Adrenal gland (tissue), 12 donors: ENCODE results near the gene BRPF1. TPM values are rescaled to one million over a fixed set of nuclear protein-coding genes. Genes with fewer than 3 reads are reported as not detected.

Experiments used
- DNase-seq, 7 donors: peaks; one replicate each; pipeline ENCODE4 v3.0.0-alpha.2; 2019 to 2020
- H3K27ac ChIP-seq, 5 donors: fragments of 200-600 bp; sonication (generic) in 4 of 5; 1 replicate in 3 of 5; 2 replicates in 2 of 5; pipeline versions ENCODE4 v1.5.1 to v1.8.0; 2016 to 2020; ENCODE audit warnings: mild to moderate bottlenecking in 1 of 5
- H3K27me3 ChIP-seq: fragments of 200-600 bp; 2 replicates; pipeline ENCODE4 v1.8.0; 2021
- H3K36me3 ChIP-seq, 2 donors: fragments of 200-600 bp; replicated peaks in 1 of 2; 1 replicate in 1 of 2; 2 replicates in 1 of 2; pipeline versions ENCODE4 v1.5.1 to v1.8.0; 2018 to 2022
- H3K4me1 ChIP-seq, 2 donors: fragments of 200-600 bp; replicated peaks in 1 of 2; 1 replicate in 1 of 2; 2 replicates in 1 of 2; pipeline versions ENCODE4 v1.5.1 to v1.8.0; 2018 to 2021
- H3K4me3 ChIP-seq, 4 donors: fragments of 200-600 bp; sonication (generic) in 3 of 4; one replicate each; pipeline ENCODE4 v1.5.1; 2016 to 2018
- H3K9me3 ChIP-seq, 3 donors: fragments of 200-600 bp; sonication (generic) in 1 of 3; replicated peaks in 1 of 3; 1 replicate in 2 of 3; 2 replicates in 1 of 3; pipeline versions ENCODE4 v1.5.1 to v1.8.0; 2016 to 2021
- CTCF ChIP-seq, 6 experiments: fragments of 450-650 bp in 4 of 6; fragments of 200-600 bp in 2 of 6; sonication (generic) in 1 of 6; IDR thresholded peaks; 1 replicate in 5 of 6; 2 replicates in 1 of 6; pipeline versions ENCODE4 v1.5.1 to v1.8.0; 2016 to 2021; ENCODE audit warnings: antibody characterized with exemption in 6 of 6, mild to moderate bottlenecking in 2 of 6, moderate library complexity in 1 of 6
- POLR2A ChIP-seq, 2 donors: fragments of 450-650 bp; IDR thresholded peaks; one replicate each; pipeline ENCODE4 v1.6.1; 2017; ENCODE audit warnings: antibody characterized with exemption in 2 of 2, mild to moderate bottlenecking in 2 of 2, moderate library complexity in 1 of 2
- WGBS, 4 donors: extraction: QIAGEN DNeasy Blood & Tissue Kit in 2 of 4; methylation state at CpG; one replicate each; pipeline versions ENCODE4 v1.1.5 to v1.1.7; 2013 to 2017; 5-methylcytosine and 5-hydroxymethylcytosine counted together
- intact Hi-C, 2 donors: fragments of 100-400 bp; cut with DNase I; formaldehyde crosslinking; loops; one replicate each; pipeline versions ENCODE4 v1.14.1 to v1.15.0; 2022 to 2023
- polyA plus RNA-seq, 3 donors: library from polyadenylated mRNA; stranded (reverse); fragments of 200-250 nt in 2 of 3; fragments of 350-450 nt in 1 of 3; fragmentation: Illumina TruSeq in 1 of 3; extraction: RNeasy Lipid Tissue Mini Kit (QIAGEN cat#74804) in 1 of 3; gene quantifications; one replicate each; pipeline ENCODE4 v1.2.3, GENCODE V29; 2013 to 2014
- total RNA-seq, 9 donors: library from RNA; depleted of rRNA in 4 of 9; stranded (reverse); fragments of >200 nt in 4 of 9; fragments of 120-200 nt in 1 of 9; fragmentation: NEBNext Ultra II Directional in 1 of 9; extraction: Animal tissue kit (Norgen Biotek cat#: 25700) in 1 of 9; gene quantifications; one replicate each; pipeline versions ENCODE4 v1.1.0 to v1.2.4, GENCODE V29; 2013 to 2023
- donor health status: healthy with polysubstance abuse.
- donor health status: Bipolar disorder and iron deficiency.
- donor health status: DM: yes; HTN: yes; CAD: no.
- donor health status: DM: no; HTN: no; CAD: no.
- donor health status: DM: no; HTN: no; CAD: no.
- donor health status: DM: yes; HTN: yes; CAD: no.

Gene BRPF1
- total and polyA plus RNA-seq, 12 donors: 7.4 to 18.7 (median 14.3) TPM

GRCh38 chr3:9749645-9750555, 18.4 kb downstream of the BRPF1 start, which contains the start of gene OGG1:
OGG1 (plus strand) TSS chr3:9749952; CDS start chr3:9750287, 335 bp downstream.
- peak; percentile 97 to 99 (median 99) for DNase-seq
- TF ChIP-seq POLR2A (IDR thresholded peaks at IDR 0.05): peak in 1 of 2 donors; percentile 79
- TF ChIP-seq CTCF (IDR thresholded peaks at IDR 0.05): peak in 1 of 6 experiments; percentile 7
- Histone ChIP-seq H3K27ac (peak within 1 kb of the TSS; percentile 58 to 91 (median 89)), H3K9me3 (no peaks in the 10 kb centered on the region), H3K4me1 (peaks cover 21 to 33% of the 10 kb centered on the region in 2 donors), H3K4me3 (peak within 1 kb of the TSS in 3 of 4 donors; percentile 16 to 54 (median 36)), H3K27me3 (no peaks in the 10 kb centered on the region), H3K36me3 (peaks cover 0 to 50% of the 10 kb centered on the region in 2 donors)
- intact Hi-C loops: loop anchor here in 1 of 2 donors (10.0 kb wide), 1 partner anchor 55 kb away; no protein-coding TSS in a partner anchor
- WGBS, 4 donors: 0 to 1% (median 1%) methylated on average over 37 to 60 of the region's 60 CpGs

GRCh38 chr3:9750556-9751411, 19.2 kb downstream of the BRPF1 start:
- Histone ChIP-seq H3K9me3 (no peaks in the 10 kb centered on the region), H3K27ac (peak overlapping the region in 4 of 5 donors; percentile 79 to 91 (median 89)), H3K4me1 (peaks cover 26 to 42% of the 10 kb centered on the region in 2 donors), H3K27me3 (no peaks in the 10 kb centered on the region), H3K4me3 (peak overlapping the region in 3 of 4 donors; percentile 5 to 54 (median 36)), H3K36me3 (peaks cover 0 to 45% of the 10 kb centered on the region in 2 donors)
- DNase-seq: peak in 3 of 7 donors; percentile 35 to 38 (median 37)
- TF ChIP-seq POLR2A (IDR thresholded peaks at IDR 0.05) (no peak), CTCF (IDR thresholded peaks at IDR 0.05) (no peak)
- WGBS, 4 donors: 30 to 43% (median 39%) methylated on average over 13 to 17 of the region's 17 CpGs
- intact Hi-C loops: loop anchor here in 1 of 2 donors (10.0 kb wide), 1 partner anchor 54 kb away; no protein-coding TSS in a partner anchor

GRCh38 chr3:9754678-9755077, 23.1 kb downstream of the BRPF1 start:
- WGBS, 4 donors: 77 to 80% (median 78%) methylated on average over 7 to 8 of the region's 8 CpGs
- peak overlapping the region in 3 of 5 donors; percentile 9 to 67 (median 51) for H3K27ac ChIP-seq
- TF ChIP-seq POLR2A (IDR thresholded peaks at IDR 0.05) (no peak), CTCF (IDR thresholded peaks at IDR 0.05) (no peak)

More at GRCh38 chr3:9754678-9755077, 23.1 kb downstream of the BRPF1 start:
- Histone ChIP-seq H3K27me3 (no peaks in the 10 kb centered on the region), H3K9me3 (no peaks in the 10 kb centered on the region), H3K36me3 (peaks cover 0 to 61% of the 10 kb centered on the region in 2 donors), H3K4me1 (peaks cover 20 to 35% of the 10 kb centered on the region in 2 donors), H3K4me3 (no peak overlapping the region)
- intact Hi-C loops: loop anchor here in 1 of 2 donors (10.0 kb wide), 1 partner anchor 50 kb away; no protein-coding TSS in a partner anchor
- DNase-seq: no peak
